GM12891 (cell line): ENCODE results near the gene IMMP2L.

Experiments
- PAX5 ChIP-seq: IDR thresholded peaks from 2 replicates; pipeline ENCODE4 v1.6.1; 2011; ENCODE audit warnings: low read length, moderate library complexity, mild to moderate bottlenecking; ENCODE audit not compliant: insufficient read depth, severe bottlenecking
- POLR2A ChIP-seq: IDR thresholded peaks from 2 replicates; pipeline ENCODE4 v1.6.1; 2011; ENCODE audit warnings: low read depth, low read length, control low read depth
- POLR2AphosphoS5 ChIP-seq: IDR thresholded peaks from 2 replicates; pipeline ENCODE4 v1.6.1; 2011; ENCODE audit warnings: low read depth, low read length, control low read depth
- POU2F2 ChIP-seq: IDR thresholded peaks from 2 replicates; pipeline ENCODE4 v1.6.1; 2011; ENCODE audit warnings: low read depth, mild to moderate bottlenecking, control low read depth, low read length, moderate library complexity
- TAF1 ChIP-seq: IDR thresholded peaks from 2 replicates; pipeline ENCODE4 v1.6.1; 2011; ENCODE audit warnings: low read depth, low read length, control low read depth

DNA sequence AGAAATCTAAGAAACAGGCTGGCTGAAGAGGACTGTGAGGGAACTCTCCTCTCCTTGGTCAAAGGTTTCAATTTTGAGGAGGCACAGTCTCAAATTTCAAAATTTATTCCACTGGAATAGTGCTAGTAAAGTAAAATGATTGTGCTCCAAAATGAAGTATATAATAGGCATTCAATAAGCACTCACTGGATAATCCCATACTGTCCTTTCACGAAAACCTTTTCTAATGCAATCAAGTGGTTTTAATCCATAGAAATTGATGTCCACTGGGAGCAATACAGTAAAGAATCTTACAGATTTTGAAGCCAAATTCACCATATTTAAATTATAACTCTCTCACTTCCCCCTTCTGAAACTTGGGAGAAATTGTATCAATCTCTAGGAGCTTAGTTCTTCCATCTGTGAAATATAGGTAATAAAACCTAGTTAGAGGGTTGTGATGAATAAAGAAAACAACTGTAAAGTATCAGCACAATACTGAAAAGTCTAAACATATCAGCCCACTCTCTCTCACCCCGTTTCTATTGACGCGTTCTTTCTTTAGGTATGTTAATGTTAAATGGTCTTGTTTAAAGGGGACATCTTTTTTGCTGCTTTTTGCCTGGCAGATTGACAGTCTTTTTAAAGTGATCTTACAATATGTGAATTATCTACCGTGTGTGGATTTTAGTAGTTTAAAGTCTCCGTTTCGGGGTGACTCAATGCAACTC, 512.2 kb downstream of the IMMP2L start:
- TF ChIP-seq POLR2A (no peak), POU2F2 (no peak), PAX5 (no peak), TAF1 (no peak), POLR2AphosphoS5 (no peak)
